ENCODE results near the gene LRRN4CL. TPM values are rescaled to one million over a fixed set of nuclear protein-coding genes. Genes with fewer than 3 reads are reported as not detected.
"Not testable (repeated sequence)": the region's sequence is repeated elsewhere in the genome, so short reads cannot be mapped to it uniquely, and the experiment has no call there.

LRRN4CL gene
- total RNA-seq, 6 experiments from 2014 or later = 0.12 TPM; not detected in 5

DNA sequence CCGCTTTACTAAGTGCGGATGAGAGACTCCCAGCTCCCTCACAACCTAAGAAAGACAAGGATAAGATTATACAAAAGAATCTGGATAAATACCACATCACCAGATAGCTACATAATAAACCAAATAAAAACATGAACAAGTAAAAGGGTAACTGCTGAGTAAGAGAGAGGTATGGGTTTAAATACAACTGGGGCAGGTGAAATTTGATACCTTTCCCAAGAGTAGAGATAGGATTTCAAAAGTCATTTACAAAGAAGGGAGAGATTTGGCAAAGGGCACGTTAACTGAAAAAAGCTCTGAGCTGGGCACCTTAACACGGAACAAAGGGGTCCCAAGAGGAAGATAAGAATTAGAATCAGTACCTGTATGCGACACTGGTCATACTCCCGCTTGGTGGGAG lies 12.2 kb downstream of the LRRN4CL start:
- peaks cover 0 to 26% (median 0%) of the 10 kb centered on the region in 4 donors for H3K36me3 ChIP-seq
- no peak for ATAC-seq
- intact Hi-C loops (cut with DNase I) = loop anchor here in 1 of 2 donors (10.0 kb wide), 1 partner anchor 62 kb away; the partner anchor contains the start of genes EML3 and ROM1
- no peak overlapping the region for H3K4me3 ChIP-seq
- WGBS (ENCODE audit: insufficient coverage, low coverage, low lambda C conversion rate, missing lambda C conversion rate) = 58% methylated on average over 5 of the region's 6 CpGs
- H3K27ac ChIP-seq = no peak overlapping the region
- H3K9me3 ChIP-seq = no peaks in the 10 kb centered on the region
- DNase-seq = no peak
- no peak for TF ChIP-seq POLR2A (IDR thresholded peaks at IDR 0.05)
- TF ChIP-seq, protein P1, sequence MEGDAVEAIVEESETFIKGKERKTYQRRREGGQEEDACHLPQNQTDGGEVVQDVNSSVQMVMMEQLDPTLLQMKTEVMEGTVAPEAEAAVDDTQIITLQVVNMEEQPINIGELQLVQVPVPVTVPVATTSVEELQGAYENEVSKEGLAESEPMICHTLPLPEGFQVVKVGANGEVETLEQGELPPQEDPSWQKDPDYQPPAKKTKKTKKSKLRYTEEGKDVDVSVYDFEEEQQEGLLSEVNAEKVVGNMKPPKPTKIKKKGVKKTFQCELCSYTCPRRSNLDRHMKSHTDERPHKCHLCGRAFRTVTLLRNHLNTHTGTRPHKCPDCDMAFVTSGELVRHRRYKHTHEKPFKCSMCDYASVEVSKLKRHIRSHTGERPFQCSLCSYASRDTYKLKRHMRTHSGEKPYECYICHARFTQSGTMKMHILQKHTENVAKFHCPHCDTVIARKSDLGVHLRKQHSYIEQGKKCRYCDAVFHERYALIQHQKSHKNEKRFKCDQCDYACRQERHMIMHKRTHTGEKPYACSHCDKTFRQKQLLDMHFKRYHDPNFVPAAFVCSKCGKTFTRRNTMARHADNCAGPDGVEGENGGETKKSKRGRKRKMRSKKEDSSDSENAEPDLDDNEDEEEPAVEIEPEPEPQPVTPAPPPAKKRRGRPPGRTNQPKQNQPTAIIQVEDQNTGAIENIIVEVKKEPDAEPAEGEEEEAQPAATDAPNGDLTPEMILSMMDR (IDR thresholded peaks at IDR 0.05) = no peak
- H3K27me3 ChIP-seq = no peaks in the 10 kb centered on the region
- H3K4me1 ChIP-seq = peaks cover 0 to 31% (median 13%) of the 10 kb centered on the region in 4 donors

DNA sequence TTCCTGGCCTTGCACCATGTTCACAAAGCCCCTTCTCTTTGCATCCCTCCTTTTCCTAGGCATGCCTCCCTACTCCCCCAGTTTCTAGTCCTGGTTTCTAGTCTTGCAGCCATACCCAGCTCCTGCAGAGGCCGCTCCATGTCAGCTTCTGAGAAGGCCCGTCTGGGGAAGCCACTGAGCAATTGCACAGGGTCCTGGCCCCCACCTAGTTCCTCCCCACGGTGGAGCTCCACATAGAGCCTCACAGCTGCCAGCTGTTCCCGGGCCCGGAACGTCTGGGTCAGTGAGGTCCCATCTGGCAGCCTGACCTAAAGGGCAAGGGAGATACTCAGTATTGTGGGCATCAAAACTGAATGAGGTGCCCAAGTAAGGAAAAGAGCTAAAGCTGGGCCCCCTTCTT lies 12.6 kb downstream of the LRRN4CL start:
- DNase-seq = no peak
- peaks cover 0 to 26% (median 0%) of the 10 kb centered on the region in 4 donors for H3K36me3 ChIP-seq
- 28% methylated on average over 5 of the region's 6 CpGs for WGBS (ENCODE audit: insufficient coverage, low coverage, low lambda C conversion rate, missing lambda C conversion rate)

DNA sequence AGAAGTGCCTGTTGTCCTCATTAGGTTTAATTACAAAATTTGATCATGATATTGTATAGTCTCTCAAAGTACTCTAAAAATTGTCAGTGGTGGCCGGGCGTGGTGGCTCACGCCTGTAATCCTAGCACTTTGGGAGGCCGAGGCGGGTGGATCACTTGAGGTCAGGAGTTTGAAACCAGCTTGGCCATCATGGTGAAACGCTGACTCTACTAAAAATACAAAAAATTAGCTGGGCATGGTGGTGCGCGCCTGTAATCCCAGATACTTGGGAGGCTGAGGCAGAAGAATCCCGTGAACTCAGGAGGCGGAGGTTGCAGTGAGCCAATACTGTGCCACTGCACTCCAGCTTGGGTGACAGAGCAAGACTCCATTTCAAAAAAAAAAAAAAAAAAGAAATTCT lies 13.9 kb downstream of the LRRN4CL start:
- H3K9me3 ChIP-seq, H3K27me3 ChIP-seq, H3K27ac ChIP-seq, ATAC-seq, H3K4me3 ChIP-seq, DNase-seq: not testable (repeated sequence)
- H3K4me1 ChIP-seq = peaks cover 0 to 37% (median 15%) of the 10 kb centered on the region in 4 donors
- 84% methylated on average over 9 of the region's 10 CpGs for WGBS (ENCODE audit: insufficient coverage, low coverage, low lambda C conversion rate, missing lambda C conversion rate)
- intact Hi-C loops (cut with DNase I) = loop anchor here in 1 of 2 donors (10.0 kb wide), 1 partner anchor 61 kb away; the partner anchor contains the start of genes EML3 and ROM1
- peaks cover 0 to 26% (median 0%) of the 10 kb centered on the region in 4 donors for H3K36me3 ChIP-seq

More for the DNA sequence above, 12.6 kb downstream of the LRRN4CL start:
- no peaks in the 10 kb centered on the region for H3K9me3 ChIP-seq
- H3K27ac ChIP-seq = no peak overlapping the region
- no peaks in the 10 kb centered on the region for H3K27me3 ChIP-seq
- intact Hi-C loops (cut with DNase I) = loop anchor here in 1 of 2 donors (10.0 kb wide), 1 partner anchor 62 kb away; the partner anchor contains the start of genes EML3 and ROM1
- peaks cover 0 to 32% (median 13%) of the 10 kb centered on the region in 4 donors for H3K4me1 ChIP-seq
- H3K4me3 ChIP-seq = no peak overlapping the region
- TF ChIP-seq, protein P1 (IDR thresholded peaks at IDR 0.05) = no peak
- TF ChIP-seq POLR2A (IDR thresholded peaks at IDR 0.05) = no peak
- no peak for ATAC-seq

DNA sequence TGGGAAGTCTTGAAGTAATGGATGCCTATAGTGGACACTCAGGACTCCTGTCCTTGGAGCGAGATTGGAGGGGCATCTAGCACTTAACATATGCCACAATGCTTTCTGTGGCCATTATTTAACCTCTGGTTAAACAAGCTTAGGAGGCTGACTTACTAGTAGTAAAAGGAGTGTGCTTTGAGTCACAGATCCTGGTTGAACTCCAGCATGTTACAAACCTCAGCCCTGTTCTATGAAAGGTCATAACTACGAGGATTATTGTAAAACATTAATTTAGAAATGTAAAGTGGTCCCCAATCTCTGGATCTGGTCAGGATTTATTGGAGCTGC lies 16.2 kb downstream of the LRRN4CL start:
- intact Hi-C loops (cut with DNase I) = loop anchor here in 1 of 2 donors (10.0 kb wide), 1 partner anchor 58 kb away; the partner anchor contains the start of genes EML3 and ROM1

More for the DNA sequence above, 16.2 kb downstream of the LRRN4CL start:
- Histone ChIP-seq H3K27ac (no peak overlapping the region), H3K4me3 (no peak overlapping the region), H3K36me3 (peaks cover 0 to 26% (median 0%) of the 10 kb centered on the region in 4 donors), H3K4me1 (peaks cover 0 to 50% (median 18%) of the 10 kb centered on the region in 4 donors), H3K9me3 (no peaks in the 10 kb centered on the region), H3K27me3 (no peaks in the 10 kb centered on the region)
- 76% methylated on average over 2 of the region's 2 CpGs for WGBS (ENCODE audit: insufficient coverage, low coverage, low lambda C conversion rate, missing lambda C conversion rate)
- no peak for ATAC-seq
- no peak for DNase-seq
- TF ChIP-seq POLR2A (IDR thresholded peaks at IDR 0.05) = no peak
- TF ChIP-seq, protein P1 (IDR thresholded peaks at IDR 0.05) = no peak
